Stomach smooth muscle (tissue), 2 donors: ENCODE measurements around the gene ADORA2B.

ENCODE experiments used
- H3K27ac ChIP-seq: one replicate; pipeline ENCODE4 v1.7.0; 2013; ENCODE audit warnings: mild to moderate bottlenecking, low read length, inconsistent platforms
- H3K27me3 ChIP-seq, 2 donors: one replicate each; pipeline ENCODE4 v1.7.0; 2013; ENCODE audit warnings: low read length in 2 of 2; ENCODE audit not compliant: insufficient read depth in 2 of 2, control insufficient read depth in 1 of 2
- H3K36me3 ChIP-seq, 2 donors: one replicate each; pipeline ENCODE4 v1.7.0; 2013; ENCODE audit warnings: low read length in 2 of 2; ENCODE audit not compliant: control insufficient read depth in 2 of 2, insufficient read depth in 2 of 2
- H3K4me1 ChIP-seq: one replicate; pipeline ENCODE4 v1.7.0; 2013; ENCODE audit warnings: low read length; ENCODE audit not compliant: control insufficient read depth, insufficient read depth
- H3K4me3 ChIP-seq, 2 donors: one replicate each; pipeline ENCODE4 v1.7.0; 2013; ENCODE audit warnings: low read length in 2 of 2
- H3K9ac ChIP-seq, 2 donors: one replicate each; pipeline ENCODE4 v1.7.0; 2013; ENCODE audit warnings: low read length in 2 of 2, mild to moderate bottlenecking in 1 of 2
- H3K9me3 ChIP-seq, 2 donors: one replicate each; pipeline ENCODE4 v1.7.0; 2013; ENCODE audit warnings: low read length in 2 of 2; ENCODE audit not compliant: control insufficient read depth in 2 of 2
- donor health status: healthy.
- donor health status: Pancreatic carcinoma.

Gene ADORA2B

GRCh38 chr17:15942207-15942833 lies 2.6 kb upstream of the ADORA2B start:
- Histone ChIP-seq H3K27ac (no peak overlapping the region), H3K4me1 (peaks cover 25% of the 10 kb centered on the region), H3K27me3 (peaks cover 7 to 39% of the 10 kb centered on the region in 2 donors), H3K9ac (no peak overlapping the region), H3K9me3 (peaks cover 0 to 4% of the 10 kb centered on the region in 2 donors), H3K36me3 (no peaks in the 10 kb centered on the region), H3K4me3 (no peak overlapping the region)

DNA sequence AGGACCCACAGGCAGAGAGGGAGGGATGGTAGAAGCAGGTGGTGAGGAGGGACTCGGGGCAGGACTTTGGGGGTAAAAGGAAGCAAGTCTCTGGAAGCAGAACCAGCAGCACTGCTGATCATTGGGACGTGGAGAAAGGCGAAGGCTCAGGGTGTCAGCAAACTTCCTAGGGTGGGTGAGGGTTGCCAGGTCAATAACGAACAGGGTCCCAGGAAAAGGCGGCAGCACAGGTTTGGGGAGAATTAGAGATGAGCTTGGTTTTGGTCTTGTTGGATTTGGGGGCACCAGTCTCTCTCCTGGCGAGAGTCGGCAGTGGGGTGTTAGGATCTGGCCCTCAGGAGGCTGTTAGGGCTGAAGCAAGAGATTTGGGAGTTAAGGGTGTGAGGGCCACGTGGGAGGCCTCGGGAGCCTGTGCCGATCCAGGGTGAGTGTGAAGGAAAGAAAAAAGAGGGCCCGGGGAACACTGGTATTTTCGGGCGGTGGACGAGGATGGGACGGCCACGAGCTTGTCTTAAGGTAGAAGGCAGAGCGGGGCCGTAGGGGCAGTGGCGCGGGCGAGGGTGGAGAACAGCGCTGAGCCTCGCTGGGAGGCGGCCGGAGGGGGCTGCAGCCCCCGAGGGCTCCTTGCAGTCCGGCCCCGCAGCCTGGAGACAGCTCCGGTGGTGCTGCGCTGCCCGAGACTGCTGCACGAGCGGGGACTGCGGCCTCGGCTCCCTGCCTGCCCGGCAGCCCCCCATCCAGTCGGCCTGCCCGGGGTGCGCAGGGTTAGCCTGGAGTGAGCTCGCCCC lies 765 bp upstream of the ADORA2B start:
- Histone ChIP-seq H3K9ac (no peak overlapping the region), H3K4me1 (peaks cover 25% of the 10 kb centered on the region), H3K27ac (no peak overlapping the region), H3K27me3 (peaks cover 8 to 39% of the 10 kb centered on the region in 2 donors), H3K4me3 (peak overlapping the region; percentile 80 to 81), H3K36me3 (no peaks in the 10 kb centered on the region), H3K9me3 (peaks cover 0 to 4% of the 10 kb centered on the region in 2 donors)

DNA sequence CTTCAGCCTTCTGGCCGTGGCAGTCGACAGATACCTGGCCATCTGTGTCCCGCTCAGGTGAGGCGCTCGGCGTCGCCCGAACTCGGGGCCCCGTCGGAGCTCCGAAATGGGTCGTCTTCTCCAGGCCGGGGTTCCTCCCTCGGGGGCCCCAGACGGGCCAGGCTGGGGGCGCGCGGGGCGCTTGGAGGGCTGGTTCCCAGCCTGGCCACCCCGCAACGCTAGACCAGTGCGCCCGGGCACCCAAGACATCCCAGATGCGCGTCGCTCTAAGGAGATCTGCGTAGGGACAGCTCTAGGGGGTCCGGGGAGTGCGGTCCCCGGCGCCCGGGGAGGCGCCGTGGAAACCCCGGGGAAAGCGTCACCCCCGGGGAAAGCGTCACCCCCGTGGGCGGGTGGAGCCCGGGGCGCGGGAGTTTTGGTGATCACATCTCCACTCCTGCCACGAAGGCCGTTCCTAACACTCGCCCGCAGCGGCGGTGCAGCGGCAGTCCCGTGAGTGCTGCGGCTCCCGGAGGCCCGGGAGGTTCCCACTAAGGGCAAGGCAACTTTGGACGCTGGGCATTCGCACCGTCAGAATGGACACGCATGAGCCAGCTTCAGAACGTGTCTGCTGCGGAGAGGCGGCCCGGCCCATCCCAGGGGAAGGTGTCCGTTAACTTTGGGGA lies 729 bp downstream of the ADORA2B start:
- no peak overlapping the region for H3K27ac ChIP-seq
- no peak overlapping the region for H3K9ac ChIP-seq
- peak overlapping the region; percentile 80 to 81 for H3K4me3 ChIP-seq
- peaks cover 8 to 39% of the 10 kb centered on the region in 2 donors for H3K27me3 ChIP-seq
- peaks cover 25% of the 10 kb centered on the region for H3K4me1 ChIP-seq
- H3K36me3 ChIP-seq: no peaks in the 10 kb centered on the region
- peaks cover 0 to 3% of the 10 kb centered on the region in 2 donors for H3K9me3 ChIP-seq

DNA sequence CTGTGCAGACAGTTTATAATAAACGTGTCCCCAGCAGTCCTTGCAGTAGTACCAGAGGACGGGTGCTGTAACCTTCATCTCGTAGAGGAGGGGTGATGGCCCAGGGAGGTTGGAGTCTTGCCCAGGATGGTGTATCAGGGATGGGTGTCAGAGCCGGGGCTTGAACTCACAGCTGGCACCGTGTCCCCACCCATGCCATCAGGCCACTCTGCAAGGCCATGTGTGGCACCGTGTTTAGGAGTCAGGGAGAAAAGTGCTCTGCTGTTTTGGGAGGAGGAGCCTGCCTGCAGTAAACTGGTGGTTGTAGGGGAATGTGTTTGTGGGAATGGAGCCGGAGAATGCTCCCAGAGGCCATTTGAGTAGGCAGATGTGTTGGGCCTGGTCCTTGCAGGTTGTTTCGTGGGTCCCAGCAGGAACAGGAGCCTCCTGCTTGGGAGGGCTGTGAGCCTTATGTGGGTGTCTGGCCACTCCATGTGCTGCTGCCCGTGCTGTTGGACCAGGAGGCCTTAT lies 1.7 kb downstream of the ADORA2B start:
- Histone ChIP-seq H3K36me3 (no peaks in the 10 kb centered on the region), H3K27me3 (peaks cover 8 to 39% of the 10 kb centered on the region in 2 donors), H3K9me3 (no peaks in the 10 kb centered on the region), H3K4me1 (peaks cover 25% of the 10 kb centered on the region), H3K4me3 (no peak overlapping the region), H3K27ac (no peak overlapping the region), H3K9ac (no peak overlapping the region)

GRCh38 chr17:15947271-15947670 lies 2.3 kb downstream of the ADORA2B start:
- H3K9ac ChIP-seq: no peak overlapping the region

GRCh38 chr17:15947976-15948752 lies 3.2 kb downstream of the ADORA2B start:
- H3K27ac ChIP-seq: no peak overlapping the region
- H3K4me1 ChIP-seq: peaks cover 23% of the 10 kb centered on the region
- H3K4me3 ChIP-seq: no peak overlapping the region
- no peaks in the 10 kb centered on the region for H3K9me3 ChIP-seq
- peaks cover 8 to 31% of the 10 kb centered on the region in 2 donors for H3K27me3 ChIP-seq
- no peak overlapping the region for H3K9ac ChIP-seq
- no peaks in the 10 kb centered on the region for H3K36me3 ChIP-seq

More at GRCh38 chr17:15947271-15947670, 2.3 kb downstream of the ADORA2B start:
- no peak overlapping the region for H3K27ac ChIP-seq
- H3K9me3 ChIP-seq: no peaks in the 10 kb centered on the region
- no peak overlapping the region for H3K4me3 ChIP-seq
- H3K36me3 ChIP-seq: no peaks in the 10 kb centered on the region
- H3K27me3 ChIP-seq: peaks cover 8 to 39% of the 10 kb centered on the region in 2 donors
- H3K4me1 ChIP-seq: peaks cover 25% of the 10 kb centered on the region

GRCh38 chr17:15951368-15952047 lies 6.6 kb downstream of the ADORA2B start:
- Histone ChIP-seq H3K4me3 (no peak overlapping the region), H3K4me1 (peaks cover under 1% of the 10 kb centered on the region), H3K27ac (no peak overlapping the region), H3K36me3 (no peaks in the 10 kb centered on the region), H3K9me3 (no peaks in the 10 kb centered on the region), H3K9ac (no peak overlapping the region), H3K27me3 (peaks cover 5% of the 10 kb centered on the region in 2 donors)

- Histone ChIP-seq H3K4me1 (no peaks in the 10 kb centered on the region), H3K9me3 (no peaks in the 10 kb centered on the region), H3K4me3 (no peak overlapping the region), H3K36me3 (no peaks in the 10 kb centered on the region), H3K27me3 (peaks cover 0 to 3% of the 10 kb centered on the region in 2 donors), H3K27ac (no peak overlapping the region), H3K9ac (no peak overlapping the region)
These were observed 7.2 kb downstream of the ADORA2B start for GRCh38 chr17:15952048-15952532.

- Histone ChIP-seq H3K27ac (no peak overlapping the region), H3K9ac (no peak overlapping the region), H3K4me3 (no peak overlapping the region), H3K36me3 (no peaks in the 10 kb centered on the region), H3K27me3 (no peaks in the 10 kb centered on the region), H3K4me1 (no peaks in the 10 kb centered on the region), H3K9me3 (no peaks in the 10 kb centered on the region)
These were observed 8.2 kb downstream of the ADORA2B start for GRCh38 chr17:15952916-15953790.
